GM19238 (cell line): ENCODE results near the gene HECW1.
"Not testable (repeated sequence)": the region's sequence is repeated elsewhere in the genome, so short reads cannot be mapped to it uniquely, and the experiment has no call there.

Experiments used
- DNase-seq: peaks from one replicate; pipeline ENCODE4 v3.0.0; 2011; ENCODE audit warnings: low spot score; ENCODE audit not compliant: insufficient read length

Gene HECW1

GRCh38 chr7:43570688-43571365 is 458.4 kb downstream of the HECW1 start:
- no peak for DNase-seq

- no peak for DNase-seq
These were observed 460.1 kb downstream of the HECW1 start for GRCh38 chr7:43572516-43573049.

- not testable (repeated sequence) for DNase-seq
These were observed 461.4 kb downstream of the HECW1 start for GRCh38 chr7:43573832-43574231.

GRCh38 chr7:43575506-43575905 is 463.1 kb downstream of the HECW1 start:
- no peak for DNase-seq

GRCh38 chr7:43576241-43576640 is 463.8 kb downstream of the HECW1 start:
- DNase-seq = no peak

GRCh38 chr7:43577485-43577951 is 465.1 kb downstream of the HECW1 start:
- DNase-seq = no peak

GRCh38 chr7:43582503-43583423 is 470.3 kb downstream of the HECW1 start, which contains the start of gene STK17A:
TSS of gene STK17A (plus strand) at chr7:43583108. CDS start at chr7:43583244, 136 bp downstream.
- DNase-seq = peak; percentile 83

- no peak for DNase-seq
These were observed 471.2 kb downstream of the HECW1 start for GRCh38 chr7:43583424-43584194.

- DNase-seq = no peak
These were observed 471.7 kb downstream of the HECW1 start for GRCh38 chr7:43584195-43584586.

- not testable (repeated sequence) for DNase-seq
These were observed 472.3 kb downstream of the HECW1 start for GRCh38 chr7:43584733-43585132.

- no peak for DNase-seq
These were observed 473.1 kb downstream of the HECW1 start for GRCh38 chr7:43585562-43585961.

- DNase-seq = no peak
These were observed 473.9 kb downstream of the HECW1 start for GRCh38 chr7:43586251-43586900.

GRCh38 chr7:43588477-43589132 is 476.2 kb downstream of the HECW1 start:
- no peak for DNase-seq

- no peak for DNase-seq
These were observed 476.7 kb downstream of the HECW1 start for GRCh38 chr7:43589133-43589478.

- DNase-seq = no peak
These were observed 477.3 kb downstream of the HECW1 start for GRCh38 chr7:43589728-43590127.

GRCh38 chr7:43590862-43591557 is 478.6 kb downstream of the HECW1 start:
- DNase-seq = peak; percentile 32

GRCh38 chr7:43591558-43592180 is 479.2 kb downstream of the HECW1 start:
- DNase-seq = no peak

- no peak for DNase-seq
These were observed 479.9 kb downstream of the HECW1 start for GRCh38 chr7:43592326-43592725.

- no peak for DNase-seq
These were observed 480.6 kb downstream of the HECW1 start for GRCh38 chr7:43593010-43593409.
